IMR-90 (cell line): Measurements from ENCODE around the gene ALKBH7. TPM values are rescaled to one million over a fixed set of nuclear protein-coding genes. Genes with fewer than 3 reads are reported as not detected.

Source experiments
- ATAC-seq: fragments of 200-7000 bp; cut with Tn5 transposase; 2 replicates; pipeline ENCODE4 v1.9.1; 2020; ENCODE audit warnings: low read depth, mild to moderate bottlenecking, moderate library complexity
- BruUV-seq: library from RNA; stranded (reverse); fragments of 400-500 nt; replicated peaks from 2 replicates; lab custom pipeline; 2021; lab: Mats Ljungman, UMichigan
- CTCF ChIA-PET: fragments of 300-600 bp; formaldehyde crosslinking; extraction: SDS; loops from one replicate; lab custom pipeline; 2021; ENCODE audit warnings: antibody characterized with exemption; lab: Yijun Ruan, JAX
- POLR2A ChIA-PET: fragments of 300-600 bp; sonication (Branson Sonifier 250); formaldehyde crosslinking; loops from one replicate; lab custom pipeline; 2022; ENCODE audit warnings: antibody characterized with exemption; ENCODE audit not compliant: unreplicated experiment; lab: Charles Lee
- DNase-seq: peaks from one replicate; pipeline ENCODE4 v3.0.0; 2013
- H2AFZ ChIP-seq: replicated peaks from 2 replicates; pipeline ENCODE3; 2013; ENCODE audit warnings: low read length, mild to moderate bottlenecking; ENCODE audit not compliant: poor library complexity
- H2AK5ac ChIP-seq: 2 replicates; pipeline ENCODE4 v1.6.1; 2013; ENCODE audit warnings: low read depth, low read length, inconsistent platforms
- H2AK9ac ChIP-seq: replicated peaks from 2 replicates; pipeline ENCODE3; 2013; ENCODE audit warnings: mild to moderate bottlenecking, low read depth, low read length, moderate library complexity; ENCODE audit not compliant: poor library complexity
- H2BK120ac ChIP-seq: 2 replicates; pipeline ENCODE4 v1.6.1; 2013; ENCODE audit warnings: low read depth, low read length, inconsistent platforms
- H2BK15ac ChIP-seq: 3 replicates; pipeline ENCODE4 v1.6.1; 2013; ENCODE audit warnings: low read depth, low read length, inconsistent platforms
- H2BK20ac ChIP-seq: 2 replicates; pipeline ENCODE4 v1.6.1; 2013; ENCODE audit warnings: low read depth, mild to moderate bottlenecking, inconsistent platforms, low read length, moderate library complexity
- H2BK5ac ChIP-seq: 2 replicates; pipeline ENCODE4 v1.6.1; 2013; ENCODE audit warnings: mild to moderate bottlenecking, low read depth, low read length, inconsistent platforms; ENCODE audit not compliant: poor library complexity, severe bottlenecking
- H3K14ac ChIP-seq: replicated peaks from 2 replicates; pipeline ENCODE4 v1.6.1; 2013; ENCODE audit warnings: low read depth, low read length, inconsistent platforms
- H3K18ac ChIP-seq: 2 replicates; pipeline ENCODE4 v1.6.1; 2013; ENCODE audit warnings: low read depth, low read length, control low read depth
- H3K23ac ChIP-seq: 2 replicates; pipeline ENCODE4 v1.6.1; 2013; ENCODE audit warnings: low read depth, low read length, inconsistent platforms
- H3K27ac ChIP-seq: 2 replicates; pipeline ENCODE4 v1.5.1; 2013; ENCODE audit warnings: mild to moderate bottlenecking, control low read depth, low read length; ENCODE audit not compliant: insufficient read depth
- H3K27me3 ChIP-seq: 2 replicates; pipeline ENCODE4 v1.6.1; 2013; ENCODE audit warnings: low read length; ENCODE audit not compliant: control insufficient read depth, insufficient read depth
- H3K36me3 ChIP-seq: 2 replicates; pipeline ENCODE4 v1.6.1; 2013; ENCODE audit warnings: low read length, mixed read lengths; ENCODE audit not compliant: control insufficient read depth, insufficient read depth
- H3K4ac ChIP-seq: 2 replicates; pipeline ENCODE4 v1.6.1; 2013; ENCODE audit warnings: low read depth, low read length, inconsistent platforms
- H3K4me1 ChIP-seq: 2 replicates; pipeline ENCODE4 v1.6.1; 2013; ENCODE audit warnings: low read length, mixed read lengths; ENCODE audit not compliant: control insufficient read depth, insufficient read depth
- H3K4me2 ChIP-seq: 2 replicates; pipeline ENCODE4 v1.6.1; 2013; ENCODE audit warnings: low read depth, mild to moderate bottlenecking, control low read depth, low read length, moderate library complexity
- H3K4me3 ChIP-seq: 2 replicates; pipeline ENCODE4 v1.5.1; 2013; ENCODE audit warnings: low read depth, mild to moderate bottlenecking, control low read depth, low read length, moderate library complexity; ENCODE audit not compliant: insufficient read depth
- H3K56ac ChIP-seq: 2 replicates; pipeline ENCODE4 v1.6.1; 2013; ENCODE audit warnings: low read length, inconsistent platforms; ENCODE audit not compliant: insufficient read depth; ENCODE audit errors: extremely low read depth
- H3K79me1 ChIP-seq, 2 experiments: 2 replicates each; pipeline ENCODE4 v1.6.1; 2013; ENCODE audit warnings: low read length in 2 of 2, inconsistent platforms in 1 of 2, low read depth in 1 of 2
- H3K9ac ChIP-seq: 2 replicates; pipeline ENCODE4 v1.6.1; 2013; ENCODE audit warnings: low read depth, low read length, control low read depth
- H3K9me1 ChIP-seq: 2 replicates; pipeline ENCODE4 v1.6.1; 2013; ENCODE audit warnings: low read length, inconsistent platforms; ENCODE audit not compliant: insufficient read depth
- H3K9me3 ChIP-seq: 2 replicates; pipeline ENCODE4 v1.6.1; 2013; ENCODE audit warnings: low read length; ENCODE audit not compliant: control insufficient read depth, insufficient read depth
- H4K20me1 ChIP-seq: 2 replicates; pipeline ENCODE4 v1.6.1; 2013; ENCODE audit warnings: low read length, inconsistent platforms; ENCODE audit not compliant: insufficient read depth
- H4K5ac ChIP-seq: 2 replicates; pipeline ENCODE4 v1.6.1; 2013; ENCODE audit warnings: mild to moderate bottlenecking, low read depth, low read length, control low read depth
- H4K8ac ChIP-seq, 2 experiments: 2 replicates each; pipeline ENCODE4 v1.6.1; 2013; ENCODE audit warnings: low read depth in 2 of 2, low read length in 2 of 2, control low read depth in 1 of 2, inconsistent platforms in 1 of 2
- H4K91ac ChIP-seq: 2 replicates; pipeline ENCODE4 v1.6.1; 2013; ENCODE audit warnings: low read depth, low read length, inconsistent platforms; ENCODE audit not compliant: insufficient read depth
- WGBS, 2 experiments: methylation state at CpG; one replicate each; pipeline versions ENCODE4 v1.1.5 to v1.1.7; 2013; ENCODE audit warnings: missing lambda C conversion rate in 2 of 2; ENCODE audit not compliant: insufficient read length in 1 of 2; ENCODE audit errors: extremely low coverage in 2 of 2; 5-methylcytosine and 5-hydroxymethylcytosine counted together
- dilution Hi-C: fragments of 300-500 bp; cut with HindIII; formaldehyde crosslinking; loops from one replicate; pipeline ENCODE4 v1.14.3; 2018; ENCODE audit warnings: low sequenced_read_pairs; ENCODE audit not compliant: unreplicated experiment
- in situ Hi-C: fragments of 300-500 bp; cut with MboI; formaldehyde crosslinking; loops from 3 replicates; pipeline ENCODE4 v1.14.3; 2019; ENCODE audit warnings: low sequenced_read_pairs, inconsistent platforms, mixed read lengths
- intact Hi-C: fragments of 100-400 bp; cut with micrococcal nuclease; formaldehyde crosslinking; loops from 2 replicates; pipeline ENCODE4 v1.10.0; 2022
- polyA plus RNA-seq, 3 experiments: library from polyadenylated mRNA; depleted of rRNA; stranded (reverse); fragments of >200 nt; gene quantifications; 2 replicates each; pipeline ENCODE4 v1.2.3, GENCODE V29; 2012; ENCODE audit warnings: low replicate concordance in 1 of 3
- total RNA-seq: library from RNA; depleted of rRNA; stranded (reverse); fragments of >200 nt; gene quantifications from 2 replicates; pipeline ENCODE4 v1.2.3, GENCODE V29; 2012
- TF ChIP-seq, protein P1 (sequence below): fragments of 150-350 bp; IDR thresholded peaks from 2 replicates; pipeline ENCODE4 v1.6.1; 2017; ENCODE audit warnings: mild to moderate bottlenecking, antibody characterized with exemption, low read length, low read depth

The ALKBH7 gene
- total and polyA plus RNA-seq, 2 of the 4 experiments (the other 2 are of a cell fraction) = 9.3 to 22.5 TPM

DNA sequence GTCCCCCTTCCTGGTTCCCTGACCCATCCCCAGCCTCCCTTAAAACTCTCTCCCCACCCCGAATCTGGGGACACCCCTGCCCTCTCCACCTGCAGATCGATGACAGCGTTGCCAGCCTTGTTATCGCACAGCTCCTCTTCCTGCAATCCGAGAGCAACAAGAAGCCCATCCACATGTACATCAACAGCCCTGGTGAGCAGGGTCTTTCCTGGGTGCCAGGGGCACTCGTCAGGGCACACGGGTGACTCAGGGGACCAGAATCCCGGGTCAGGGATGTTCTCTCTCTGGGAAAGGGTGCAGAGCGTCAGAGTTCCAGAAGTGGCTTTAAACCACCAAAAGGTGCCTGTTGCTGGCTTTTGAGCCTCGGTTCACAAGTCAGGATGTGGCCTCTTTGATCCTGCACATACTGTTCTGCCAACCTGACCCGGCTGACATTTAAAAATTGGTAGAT, 10.2 kb upstream of the ALKBH7 start:
- CTCF ChIA-PET = no interaction called here
- POLR2A ChIA-PET = interaction anchor here (0.6 to 2.2 kb wide), 2 partner anchors 10 to 25 kb away, joined by 7 to 8 read pairs; partner anchors contain the start of gene ALKBH7
- peaks cover 23% of the 10 kb centered on the region for H3K36me3 ChIP-seq
- no peaks in the 10 kb centered on the region for H3K27me3 ChIP-seq
- peak overlapping the region; percentile 58 for H4K91ac ChIP-seq
- H3K14ac ChIP-seq = peak overlapping the region; percentile 87
- no peak overlapping the region for H2BK15ac ChIP-seq
- H3K4me1 ChIP-seq = peaks cover 5% of the 10 kb centered on the region
- H3K4me3 ChIP-seq = peak overlapping the region; percentile 73
- peak overlapping the region; percentile 81 for H3K4ac ChIP-seq
- H3K18ac ChIP-seq = no peak overlapping the region
- ATAC-seq (no peak), DNase-seq (no peak)
- peak overlapping the region; percentile 97 for H3K4me2 ChIP-seq
- peak overlapping the region; percentile 77 for H3K27ac ChIP-seq
- H2AK9ac ChIP-seq = peak overlapping the region; percentile 98
- H3K9me3 ChIP-seq = no peaks in the 10 kb centered on the region
- H3K9me1 ChIP-seq = no peaks in the 10 kb centered on the region
- in situ Hi-C loops (no loop called here), intact Hi-C loops (no loop called here), dilution Hi-C loops (no loop called here)
- H2BK20ac ChIP-seq = no peak overlapping the region
- H4K5ac ChIP-seq = peak overlapping the region; percentile 78; the same call in 1 of the 2 replicates
- WGBS, 2 experiments = 16% methylated on average over 5 of the region's 11 CpGs; no CpG with 5 or more reads in 1 of the 2 experiments
- H2BK5ac ChIP-seq = peak overlapping the region; percentile 75
- peak overlapping the region; percentile 99 for H2AFZ ChIP-seq
- no peaks in the 10 kb centered on the region for H4K20me1 ChIP-seq
- H3K79me1 ChIP-seq = peaks cover 16 to 34% of the 10 kb centered on the region in 2 experiments
- TF ChIP-seq, protein P1, sequence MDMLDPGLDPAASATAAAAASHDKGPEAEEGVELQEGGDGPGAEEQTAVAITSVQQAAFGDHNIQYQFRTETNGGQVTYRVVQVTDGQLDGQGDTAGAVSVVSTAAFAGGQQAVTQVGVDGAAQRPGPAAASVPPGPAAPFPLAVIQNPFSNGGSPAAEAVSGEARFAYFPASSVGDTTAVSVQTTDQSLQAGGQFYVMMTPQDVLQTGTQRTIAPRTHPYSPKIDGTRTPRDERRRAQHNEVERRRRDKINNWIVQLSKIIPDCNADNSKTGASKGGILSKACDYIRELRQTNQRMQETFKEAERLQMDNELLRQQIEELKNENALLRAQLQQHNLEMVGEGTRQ = no peak
- peak overlapping the region; percentile 47; the same call in 1 of the 2 replicates for H3K56ac ChIP-seq
- H2AK5ac ChIP-seq = peak overlapping the region; percentile 95
- peak overlapping the region; percentile 57 for H2BK120ac ChIP-seq
- H3K23ac ChIP-seq = peak overlapping the region; percentile 96
- peak overlapping the region; percentile 88 for H3K9ac ChIP-seq
- no TSS peak for BruUV-seq
- H4K8ac ChIP-seq = peak overlapping the region; percentile 68 to 79
